Measurements from ENCODE around the gene TSC2.
"Not testable (repeated sequence)": the region's sequence is repeated elsewhere in the genome, so short reads cannot be mapped to it uniquely, and the experiment has no call there.

TSC2 gene

GRCh38 chr16:2086106-2086742 is 38.4 kb downstream of the TSC2 start:
- DNase-seq (ENCODE audit: low spot score), result no peak

GRCh38 chr16:2086812-2087747 is 39.3 kb downstream of the TSC2 start:
- no peak for DNase-seq (ENCODE audit: low spot score)

- DNase-seq (ENCODE audit: low spot score), result no peak
Measured at GRCh38 chr16:2087748-2088631, 40.2 kb downstream of the TSC2 start.

- no peak for DNase-seq (ENCODE audit: low spot score)
Measured at GRCh38 chr16:2088759-2089358, 41.1 kb downstream of the TSC2 start.

DNA sequence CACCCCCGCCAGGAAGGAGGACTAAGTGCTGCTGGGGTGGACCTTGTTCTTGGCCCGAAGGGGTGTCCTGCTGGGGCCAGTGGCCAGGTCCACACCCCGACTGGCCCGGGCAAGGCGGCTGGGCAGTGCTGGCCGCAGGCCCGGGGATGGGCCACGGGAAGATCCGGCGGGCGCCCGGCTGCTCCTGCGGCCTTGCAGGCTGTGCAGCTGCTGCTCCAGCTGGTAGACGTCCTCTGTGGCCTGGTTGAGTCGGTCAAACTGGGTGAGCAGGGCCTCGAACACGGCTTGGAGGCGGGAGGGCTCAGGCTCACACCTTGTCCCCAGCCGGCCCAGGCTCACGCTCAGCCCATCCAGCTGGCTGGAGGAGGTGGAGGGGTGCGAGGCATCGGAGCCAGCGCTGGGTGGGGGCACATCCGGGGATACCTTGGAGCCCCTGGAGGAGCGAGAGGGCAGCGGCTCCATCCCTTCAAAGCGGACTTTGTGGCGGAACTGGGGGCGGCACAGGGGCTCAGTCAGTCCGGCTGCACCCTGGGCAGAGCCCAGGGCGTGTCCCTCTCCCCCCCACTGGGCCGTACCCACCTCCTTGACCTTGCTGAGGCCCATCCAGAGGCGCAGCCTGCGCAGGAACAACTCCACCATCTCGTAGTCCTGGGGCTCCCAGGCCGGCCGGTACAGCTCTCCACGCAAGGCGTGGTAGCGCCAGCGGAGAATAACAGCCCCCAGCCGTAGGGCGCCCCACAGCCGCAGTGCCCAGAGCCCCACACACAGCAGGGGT is 42.1 kb downstream of the TSC2 start:
- no peak for DNase-seq (ENCODE audit: low spot score)

DNA sequence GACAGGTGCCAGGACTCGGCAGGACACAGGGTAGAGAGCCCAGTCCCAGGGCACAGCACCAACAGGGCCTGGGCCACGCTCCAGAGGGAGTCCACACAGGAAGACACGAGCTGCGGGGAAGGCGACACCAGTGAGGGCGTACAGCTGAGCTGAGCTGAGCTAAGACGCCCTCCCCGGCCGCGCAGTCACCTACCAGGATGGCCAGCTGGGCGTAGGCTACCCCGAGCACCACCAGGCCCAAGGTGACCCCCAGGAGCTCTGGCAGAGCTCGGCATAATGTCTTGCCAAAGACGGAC is 42.6 kb downstream of the TSC2 start:
- DNase-seq (ENCODE audit: low spot score), result no peak

DNA sequence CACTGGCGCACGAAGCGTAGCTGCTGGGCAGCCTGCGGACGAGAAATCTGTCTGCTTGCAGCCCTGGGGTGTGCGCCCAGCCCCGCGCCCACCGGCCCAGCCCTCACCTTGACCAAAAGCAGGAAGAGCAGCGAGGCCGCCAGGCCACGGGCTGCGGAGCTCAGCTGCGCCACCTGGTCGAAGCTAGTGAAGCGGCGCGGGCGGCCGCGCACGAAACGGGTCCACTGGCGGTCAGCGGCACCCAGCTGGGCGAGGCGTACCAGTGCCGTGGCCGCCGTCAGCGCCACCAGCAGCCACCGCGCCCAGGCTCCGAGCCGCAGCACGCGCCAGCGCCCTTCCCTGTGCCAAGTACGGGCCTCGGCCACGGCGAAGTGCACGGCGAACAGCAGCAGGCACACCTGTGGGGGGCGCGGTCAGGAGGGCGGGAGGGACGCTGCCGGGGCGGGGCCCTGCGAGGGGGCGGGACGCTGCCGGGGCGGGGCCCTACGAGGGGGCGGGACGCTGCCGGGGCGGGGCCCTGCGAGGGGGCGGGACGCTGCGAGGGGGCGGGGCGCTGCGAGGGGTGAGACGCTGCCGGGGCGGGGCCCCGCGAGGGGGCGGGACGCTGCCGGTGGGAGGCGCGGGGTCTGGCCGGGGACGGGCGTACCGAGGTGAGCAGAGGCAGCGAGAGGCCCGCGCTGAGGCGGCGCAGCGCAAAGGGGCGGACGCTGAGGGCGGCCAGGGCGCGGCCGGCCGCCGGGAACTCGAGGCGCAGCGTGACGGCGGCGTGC is 43.2 kb downstream of the TSC2 start:
- DNase-seq (ENCODE audit: low spot score), result peak; percentile 7

DNA sequence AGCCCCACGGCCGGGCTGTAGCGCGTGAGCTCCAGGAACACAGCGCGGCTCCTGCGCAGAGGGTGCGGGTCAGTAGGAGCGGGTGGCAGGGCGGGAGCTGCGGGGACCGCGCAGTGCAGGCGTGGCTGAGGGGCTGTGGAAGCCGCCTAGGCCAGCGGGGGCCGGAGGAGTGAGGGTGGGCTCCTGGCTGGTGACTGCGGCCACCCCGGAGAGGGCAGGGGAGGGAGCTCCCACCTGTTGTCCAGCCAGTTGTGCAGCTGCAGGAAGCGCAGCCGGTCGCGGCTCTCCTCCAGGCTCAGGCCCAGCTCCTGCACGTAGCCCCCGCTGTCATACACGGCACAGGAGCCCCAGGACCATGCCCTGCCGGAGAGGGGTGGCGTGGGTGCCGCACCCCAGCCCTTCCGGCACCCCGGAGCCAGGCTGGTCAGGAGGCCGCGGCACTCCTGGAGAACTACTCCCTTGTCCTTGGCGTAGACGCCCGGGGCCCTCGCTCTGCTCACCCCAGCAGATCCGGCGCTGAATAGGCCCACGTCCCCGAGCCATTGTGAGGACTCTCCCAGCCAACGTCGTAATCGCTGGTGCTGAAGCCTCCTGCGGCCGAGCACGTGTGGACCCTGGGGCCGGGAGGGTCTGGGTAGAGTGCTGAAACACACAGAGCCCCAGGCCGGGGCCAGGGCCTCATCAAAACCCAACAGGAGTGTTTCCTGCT is 43.9 kb downstream of the TSC2 start:
- no peak for DNase-seq (ENCODE audit: low spot score)

DNA sequence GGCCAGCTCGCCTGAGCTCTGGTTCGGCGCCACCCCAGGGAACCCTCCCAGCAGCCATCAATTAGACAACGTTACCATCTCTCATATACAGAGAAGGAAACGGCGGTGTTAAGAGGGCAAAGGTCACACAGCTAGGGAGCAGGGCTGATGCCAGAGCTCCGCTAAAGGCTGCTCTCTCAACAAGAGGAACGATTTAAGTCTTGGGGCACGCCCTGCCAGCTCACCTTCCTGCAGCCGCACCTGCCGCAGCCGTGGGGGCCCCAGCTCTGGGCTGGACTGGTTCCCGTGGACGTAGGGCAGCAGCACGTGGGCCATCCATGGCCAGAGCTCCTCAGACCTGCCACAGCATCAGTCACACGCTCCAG is 44.5 kb downstream of the TSC2 start:
- no peak for DNase-seq (ENCODE audit: low spot score)

DNA sequence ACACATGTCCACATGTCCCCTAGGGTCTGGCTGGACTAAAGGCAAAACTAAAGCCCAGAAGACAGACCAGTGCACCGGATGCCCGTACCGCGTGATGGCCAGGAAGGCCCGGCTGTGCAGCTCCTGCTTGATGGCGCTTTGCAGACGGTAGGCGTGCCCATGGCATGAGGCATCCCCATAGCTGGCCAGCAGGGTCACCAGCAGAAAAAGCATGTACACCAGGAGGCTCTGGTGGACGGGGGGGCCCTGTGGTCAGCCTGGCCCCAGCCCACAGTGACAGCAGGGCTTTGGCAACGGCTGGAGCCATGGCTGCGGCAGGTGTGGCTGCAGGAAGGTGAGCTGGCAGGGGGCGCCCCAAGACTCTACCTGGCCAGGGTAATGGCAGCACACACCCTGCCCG is 45.1 kb downstream of the TSC2 start:
- no peak for DNase-seq (ENCODE audit: low spot score)

DNA sequence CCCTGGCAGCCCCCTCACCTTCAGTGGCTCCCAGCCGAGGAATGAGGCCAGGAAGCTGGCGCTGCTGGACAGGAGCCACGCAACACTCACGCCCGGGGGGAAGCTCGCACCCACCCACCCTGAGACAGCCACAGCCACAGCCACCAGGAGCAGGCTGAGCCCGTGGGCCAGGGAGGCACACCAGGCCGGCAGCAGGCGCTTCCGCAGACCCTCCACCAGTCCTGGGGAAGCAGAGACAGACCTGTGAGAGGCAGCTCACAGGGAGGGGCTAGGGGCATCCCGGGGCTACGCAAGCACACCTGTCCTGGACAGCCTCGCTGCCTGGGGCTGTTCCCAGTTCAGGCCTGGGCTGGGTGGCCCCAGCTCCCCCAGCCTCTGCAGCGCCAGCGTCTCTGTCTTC is 46.0 kb downstream of the TSC2 start:
- no peak for DNase-seq (ENCODE audit: low spot score)

DNA sequence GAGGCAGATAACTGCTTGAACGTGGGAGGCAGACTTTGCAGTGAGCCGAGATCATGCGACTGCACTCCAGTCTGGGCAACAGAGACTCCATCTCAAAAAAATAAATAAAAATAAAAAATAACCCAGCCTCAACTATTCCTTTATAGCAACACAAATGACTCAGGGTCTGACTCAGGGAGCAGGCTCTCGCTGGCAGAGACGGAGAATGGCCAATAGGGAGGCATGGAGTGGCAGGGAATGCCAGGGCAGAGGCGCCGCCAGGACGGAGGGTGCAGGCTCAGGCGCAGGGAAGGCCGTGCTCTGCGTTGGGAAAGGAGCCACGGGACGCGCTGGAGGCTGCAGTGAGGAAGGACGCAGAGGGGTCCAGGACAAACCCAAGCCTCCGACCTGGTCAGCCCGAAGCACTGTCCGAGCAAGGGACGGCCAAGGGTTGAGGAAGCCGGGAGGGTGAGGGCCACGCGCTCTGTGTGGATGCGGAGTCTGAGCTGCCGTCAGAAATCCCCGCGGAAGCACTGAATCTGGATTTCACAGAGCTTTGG is 47.6 kb downstream of the TSC2 start:
- DNase-seq (ENCODE audit: low spot score), result no peak

- no peak for DNase-seq (ENCODE audit: low spot score)
Measured at GRCh38 chr16:2095918-2096582, 48.3 kb downstream of the TSC2 start.

DNA sequence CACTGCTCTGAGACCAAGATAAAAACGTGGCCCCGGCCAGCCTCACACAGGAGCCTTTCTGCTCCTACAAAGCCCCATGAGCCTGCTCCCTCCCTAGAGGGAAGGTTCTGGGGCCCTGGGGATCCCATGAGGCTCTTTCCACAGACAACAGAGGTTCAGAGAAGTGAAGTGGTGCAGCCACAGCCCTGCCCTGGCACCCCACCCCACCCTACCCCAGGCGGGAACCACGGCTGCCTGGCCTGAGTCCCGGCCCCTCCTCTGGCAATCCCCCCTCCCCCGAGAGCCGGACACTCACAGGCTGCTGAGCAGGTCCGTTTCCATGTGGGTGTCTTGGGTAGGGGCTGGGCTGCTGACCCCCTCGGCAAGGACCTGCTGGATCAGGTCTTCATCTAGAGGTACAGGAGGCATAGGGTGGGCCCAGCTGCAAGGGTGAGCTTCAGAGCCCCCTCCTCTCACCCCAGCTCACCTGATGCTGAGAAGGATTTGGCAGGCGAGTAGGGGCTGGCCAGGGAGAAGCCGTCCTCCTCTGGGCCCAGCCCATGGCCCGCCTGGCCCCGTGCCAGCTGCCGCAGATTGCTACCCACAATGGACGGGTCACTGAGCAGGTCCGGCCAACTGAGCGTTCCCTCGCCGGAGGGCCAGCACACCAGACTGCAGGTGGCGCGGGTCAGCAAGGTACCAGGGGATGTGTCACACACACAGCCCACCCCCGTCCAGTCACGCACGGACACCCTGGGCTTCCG is 49.2 kb downstream of the TSC2 start:
- DNase-seq (ENCODE audit: low spot score), result no peak

- not testable (repeated sequence) for DNase-seq (ENCODE audit: low spot score)
Measured at GRCh38 chr16:2097689-2098088, 49.9 kb downstream of the TSC2 start.

DNA sequence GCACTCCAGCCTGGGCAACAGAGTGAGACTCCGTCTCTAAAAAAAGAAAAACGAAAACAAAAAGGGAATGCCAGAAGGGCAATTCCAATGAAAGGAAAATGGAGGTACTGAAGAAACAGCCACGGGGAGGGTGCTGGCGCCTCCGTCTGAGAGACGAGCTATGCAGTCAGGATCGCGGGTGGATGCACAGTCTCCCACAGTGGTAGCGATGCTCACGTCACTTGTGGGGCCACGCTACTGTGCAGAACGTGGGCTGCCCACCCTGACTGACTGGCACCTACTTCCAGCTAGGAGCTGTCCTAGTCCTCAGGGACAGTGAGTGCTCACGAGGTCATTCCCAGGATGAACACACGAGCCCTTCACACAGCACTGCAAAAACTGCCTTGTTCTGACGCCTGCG is 53.8 kb downstream of the TSC2 start:
- DNase-seq (ENCODE audit: low spot score), result not testable (repeated sequence)

DNA sequence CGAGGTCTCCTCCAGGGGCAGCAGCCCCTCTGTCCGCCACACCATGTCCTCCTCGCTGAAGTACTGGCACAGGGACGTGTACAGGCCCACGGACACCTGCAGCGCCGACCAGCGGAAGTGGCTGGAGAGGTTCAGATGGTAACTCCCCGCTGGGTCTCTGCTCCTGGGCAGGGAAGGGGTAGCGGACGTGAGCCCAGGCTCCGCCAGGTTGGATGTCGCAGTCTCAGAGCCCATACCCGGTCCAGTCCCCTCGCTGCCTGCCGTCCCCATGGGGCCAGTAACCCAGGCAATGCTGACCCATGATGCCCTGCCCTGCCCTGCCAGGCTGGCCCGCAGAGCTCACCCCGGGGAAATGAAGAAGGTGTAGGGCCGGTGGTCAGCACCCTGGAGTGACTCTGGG is 54.7 kb downstream of the TSC2 start:
- no peak for DNase-seq (ENCODE audit: low spot score)

DNA sequence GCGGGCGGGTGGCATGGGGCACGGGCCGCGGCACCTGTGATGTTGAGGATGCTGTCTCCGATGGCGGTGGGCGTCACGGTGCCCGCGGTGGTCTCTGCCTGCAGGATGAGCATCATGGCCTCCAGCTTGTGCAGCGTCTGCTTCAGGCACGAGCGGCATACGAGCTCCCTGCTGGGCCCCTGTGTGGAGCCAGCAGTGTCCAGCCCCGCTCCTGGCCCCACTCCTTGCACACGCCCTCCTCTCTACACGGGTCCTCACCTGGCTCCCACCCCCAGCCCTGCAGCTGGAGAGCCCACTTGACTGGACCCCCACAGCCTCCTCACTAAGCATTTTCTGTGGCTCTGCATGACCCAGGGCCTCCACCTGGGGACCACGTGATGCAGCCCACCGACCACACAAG is 56.7 kb downstream of the TSC2 start:
- DNase-seq (ENCODE audit: low spot score), result not testable (repeated sequence)

DNA sequence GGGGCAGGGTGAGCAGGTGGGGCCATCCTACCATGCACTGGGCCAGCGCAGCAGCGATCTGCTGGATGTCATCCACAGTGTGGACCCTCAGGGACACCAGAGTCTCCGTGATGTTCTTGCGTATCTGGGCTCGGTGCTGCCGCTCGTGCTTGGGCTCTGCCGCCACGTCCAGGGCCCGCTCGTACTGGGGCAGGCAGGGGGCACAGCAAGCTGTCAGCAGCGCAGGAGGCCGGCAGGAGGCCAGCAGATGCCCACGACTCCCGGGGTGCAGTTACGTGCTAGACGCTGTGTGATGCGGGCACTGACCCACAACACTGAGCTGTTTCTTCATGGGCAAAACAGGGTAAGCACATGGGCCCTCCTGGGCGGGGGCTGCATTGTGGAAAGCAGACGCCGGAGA is 57.5 kb downstream of the TSC2 start:
- DNase-seq (ENCODE audit: low spot score), result not testable (repeated sequence)
